SK-N-SH (cell line): ENCODE measurements around the gene TPD52L2. TPM values are rescaled to one million over a fixed set of nuclear protein-coding genes. Genes with fewer than 3 reads are reported as not detected.
A peak's percentile ranks its signal among the peaks of the same experiment; 100 is the strongest.

Experiments used
- CTCF ChIA-PET: fragments of 300-600, 350-600 bp; formaldehyde crosslinking; extraction: SDS; loops from one replicate; lab custom pipeline; 2021; lab: Yijun Ruan, JAX
- POLR2A ChIA-PET: fragments of 350-600 bp; sonication (Branson Sonifier 250); formaldehyde crosslinking; extraction: SDS; loops from one replicate; lab custom pipeline; 2020; ENCODE audit warnings: antibody characterized with exemption, inconsistent platforms; lab: Yijun Ruan, JAX
- DNase-seq: peaks from one replicate; pipeline ENCODE4 v3.0.0; 2012
- H2AFZ ChIP-seq: fragments of 200-600 bp; sonication (generic); 2 replicates; pipeline ENCODE4 v1.8.1; 2016; ENCODE audit warnings: antibody characterized with exemption, mild to moderate bottlenecking, low read depth
- H3F3A ChIP-seq: fragments of 200-600 bp; sonication (generic); replicated peaks from 2 replicates; pipeline ENCODE3; 2016; ENCODE audit warnings: antibody characterized with exemption, mild to moderate bottlenecking; ENCODE audit not compliant: insufficient read depth
- H3K27ac ChIP-seq, 2 experiments: fragments of 200-500 bp in 1 of 2; fragments of 200-600 bp in 1 of 2; sonication (Bioruptor generic) in 1 of 2; sonication (generic), shearing (Covaris generic) in 1 of 2; 2 replicates each; pipeline versions ENCODE4 v1.5.1 to v1.6.1; 2014 to 2016; ENCODE audit warnings: low read depth in 2 of 2, inconsistent platforms in 1 of 2, low read length in 1 of 2, mild to moderate bottlenecking in 1 of 2, mixed read lengths in 1 of 2
- H3K27me3 ChIP-seq: fragments of 200-600 bp; sonication (generic), shearing (Covaris generic); 2 replicates; pipeline ENCODE4 v1.6.1; 2016; ENCODE audit warnings: mixed run types; ENCODE audit not compliant: insufficient read depth
- H3K36me3 ChIP-seq, 2 experiments: fragments of 200-500 bp in 1 of 2; fragments of 200-600 bp in 1 of 2; sonication (Bioruptor generic) in 1 of 2; sonication (generic) in 1 of 2; replicated peaks in 1 of 2; 2 replicates each; pipeline versions ENCODE3 to v1.5.1; 2014 to 2016; ENCODE audit warnings: low read length in 1 of 2, mild to moderate bottlenecking in 1 of 2; ENCODE audit not compliant: insufficient read depth in 2 of 2, control insufficient read depth in 1 of 2
- H3K4me1 ChIP-seq, 2 experiments: fragments of 200-500 bp in 1 of 2; fragments of 200-600 bp in 1 of 2; sonication (Bioruptor generic) in 1 of 2; sonication (generic), shearing (Covaris generic) in 1 of 2; 2 replicates each; pipeline versions ENCODE4 v1.5.1 to v1.6.1; 2014 to 2016; ENCODE audit warnings: low read depth in 1 of 2, low read length in 1 of 2, mixed run types in 1 of 2; ENCODE audit not compliant: insufficient read depth in 2 of 2, control insufficient read depth in 1 of 2
- H3K4me2 ChIP-seq: fragments of 200-600 bp; sonication (generic), shearing (Covaris generic); 2 replicates; pipeline ENCODE4 v1.6.1; 2017; ENCODE audit warnings: mixed run types
- H3K4me3 ChIP-seq, 2 experiments: fragments of 200-500 bp in 1 of 2; fragments of 200-600 bp in 1 of 2; sonication (Bioruptor generic) in 1 of 2; sonication (generic), shearing (Covaris generic) in 1 of 2; 2 replicates each; pipeline versions ENCODE4 v1.5.1 to v1.8.1; 2014 to 2016; ENCODE audit warnings: low read depth in 2 of 2, inconsistent platforms in 1 of 2, low read length in 1 of 2, mild to moderate bottlenecking in 1 of 2, mixed read lengths in 1 of 2, moderate library complexity in 1 of 2
- H3K79me2 ChIP-seq: fragments of 200-600 bp; sonication (generic); 2 replicates; pipeline ENCODE4 v1.8.1; 2017; ENCODE audit warnings: mild to moderate bottlenecking; ENCODE audit not compliant: insufficient read depth
- H3K9ac ChIP-seq: fragments of 200-600 bp; sonication (generic); 2 replicates; pipeline ENCODE4 v1.6.1; 2017; ENCODE audit warnings: mixed run types
- H3K9me2 ChIP-seq: fragments of 200-600 bp; sonication (generic); 2 replicates; pipeline ENCODE4 v1.6.1; 2017; ENCODE audit warnings: mixed run types
- H3K9me3 ChIP-seq: fragments of 200-600 bp; sonication (generic); 2 replicates; pipeline ENCODE4 v1.6.1; 2017; ENCODE audit warnings: mixed run types, mild to moderate bottlenecking, moderate library complexity
- H4K20me1 ChIP-seq: fragments of 200-600 bp; sonication (generic); 2 replicates; pipeline ENCODE4 v1.6.1; 2017; ENCODE audit warnings: mild to moderate bottlenecking, mixed run types; ENCODE audit not compliant: insufficient read depth
- CHD2 ChIP-seq: fragments of 150-350 bp; IDR thresholded peaks from 2 replicates; pipeline ENCODE4 v1.6.1; 2018; ENCODE audit warnings: low read length; ENCODE audit not compliant: partially characterized antibody
- FOSL2 ChIP-seq: IDR thresholded peaks from 2 replicates; pipeline ENCODE4 v1.4.0; 2012; ENCODE audit warnings: low read depth, mild to moderate bottlenecking, moderate library complexity, borderline replicate concordance
- FOXJ3 ChIP-seq: sonication (generic); formaldehyde crosslinking; IDR thresholded peaks from 2 replicates; pipeline ENCODE4 v1.5.1; 2020; ENCODE audit warnings: mild to moderate bottlenecking, missing genetic modification reagents
- FOXM1 ChIP-seq: IDR thresholded peaks from 2 replicates; pipeline ENCODE4 v1.4.0; 2012; ENCODE audit warnings: low read depth, mild to moderate bottlenecking
- GABPA ChIP-seq: IDR thresholded peaks from 2 replicates; pipeline ENCODE4 v1.4.0; 2012; ENCODE audit warnings: low read depth, mild to moderate bottlenecking
- GATA2 ChIP-seq: sonication (generic); formaldehyde crosslinking; IDR thresholded peaks from 2 replicates; pipeline ENCODE4 v1.5.0; 2020; ENCODE audit warnings: mild to moderate bottlenecking, missing genetic modification reagents
- JUND ChIP-seq: IDR thresholded peaks from 2 replicates; pipeline ENCODE4 v1.4.0; 2012
- MXI1 ChIP-seq: IDR thresholded peaks from 2 replicates; pipeline ENCODE4 v1.6.1; 2012; ENCODE audit warnings: mild to moderate bottlenecking, low read depth, low read length, improper control_type of control experiment
- NFIC ChIP-seq: IDR thresholded peaks from 2 replicates; pipeline ENCODE4 v1.4.0; 2012; ENCODE audit warnings: borderline replicate concordance
- POLR2AphosphoS5 ChIP-seq: IDR thresholded peaks from 2 replicates; pipeline ENCODE4 v1.6.1; 2012; ENCODE audit warnings: low read depth, low read length
- RXRA ChIP-seq: IDR thresholded peaks from 2 replicates; pipeline ENCODE4 v1.4.0; 2012; ENCODE audit warnings: low read depth, mild to moderate bottlenecking, borderline replicate concordance
- SIN3A ChIP-seq: IDR thresholded peaks from 2 replicates; pipeline ENCODE4 v1.6.1; 2012; ENCODE audit warnings: low read depth, mild to moderate bottlenecking, low read length, moderate library complexity, borderline replicate concordance
- WGBS: methylation state at CpG from one replicate; pipeline ENCODE4 v1.1.6; 2017; ENCODE audit warnings: low lambda C conversion rate; 5-methylcytosine and 5-hydroxymethylcytosine counted together
- polyA plus RNA-seq, 3 experiments: library from polyadenylated mRNA; depleted of rRNA; stranded (reverse); fragments of >200 nt; gene quantifications; 2 replicates each; pipeline ENCODE4 v1.2.3, GENCODE V29; 2012
- TF ChIP-seq, protein P1 (sequence below): fragments of 150-350 bp; IDR thresholded peaks from 2 replicates; pipeline ENCODE4 v1.6.1; 2017; ENCODE audit warnings: antibody characterized with exemption, low read length, low read depth, borderline replicate concordance
- TF ChIP-seq, protein P2 (sequence below): fragments of 200-600 bp; sonication (generic); IDR thresholded peaks from 2 replicates; pipeline ENCODE4 v1.6.1; 2017; ENCODE audit warnings: antibody characterized with exemption, mild to moderate bottlenecking, moderate library complexity
- TF ChIP-seq, protein P3 (sequence below): IDR thresholded peaks from 2 replicates; pipeline ENCODE4 v1.4.0; 2012; ENCODE audit warnings: low read depth, borderline replicate concordance
- TF ChIP-seq, protein P4 (sequence below): IDR thresholded peaks from 2 replicates; pipeline ENCODE4; 2012
- TF ChIP-seq, protein P5 (sequence below): IDR thresholded peaks from 2 replicates; pipeline ENCODE4 v1.4.0; 2012; ENCODE audit warnings: low read depth
- TF ChIP-seq, protein P6 (sequence below): IDR thresholded peaks from 2 replicates; pipeline ENCODE4 v1.4.0; 2012; ENCODE audit warnings: low read depth, borderline replicate concordance

The TPD52L2 gene
- polyA plus RNA-seq, 1 of the 3 experiments (the other 2 are of a cell fraction), result 137 TPM

DNA sequence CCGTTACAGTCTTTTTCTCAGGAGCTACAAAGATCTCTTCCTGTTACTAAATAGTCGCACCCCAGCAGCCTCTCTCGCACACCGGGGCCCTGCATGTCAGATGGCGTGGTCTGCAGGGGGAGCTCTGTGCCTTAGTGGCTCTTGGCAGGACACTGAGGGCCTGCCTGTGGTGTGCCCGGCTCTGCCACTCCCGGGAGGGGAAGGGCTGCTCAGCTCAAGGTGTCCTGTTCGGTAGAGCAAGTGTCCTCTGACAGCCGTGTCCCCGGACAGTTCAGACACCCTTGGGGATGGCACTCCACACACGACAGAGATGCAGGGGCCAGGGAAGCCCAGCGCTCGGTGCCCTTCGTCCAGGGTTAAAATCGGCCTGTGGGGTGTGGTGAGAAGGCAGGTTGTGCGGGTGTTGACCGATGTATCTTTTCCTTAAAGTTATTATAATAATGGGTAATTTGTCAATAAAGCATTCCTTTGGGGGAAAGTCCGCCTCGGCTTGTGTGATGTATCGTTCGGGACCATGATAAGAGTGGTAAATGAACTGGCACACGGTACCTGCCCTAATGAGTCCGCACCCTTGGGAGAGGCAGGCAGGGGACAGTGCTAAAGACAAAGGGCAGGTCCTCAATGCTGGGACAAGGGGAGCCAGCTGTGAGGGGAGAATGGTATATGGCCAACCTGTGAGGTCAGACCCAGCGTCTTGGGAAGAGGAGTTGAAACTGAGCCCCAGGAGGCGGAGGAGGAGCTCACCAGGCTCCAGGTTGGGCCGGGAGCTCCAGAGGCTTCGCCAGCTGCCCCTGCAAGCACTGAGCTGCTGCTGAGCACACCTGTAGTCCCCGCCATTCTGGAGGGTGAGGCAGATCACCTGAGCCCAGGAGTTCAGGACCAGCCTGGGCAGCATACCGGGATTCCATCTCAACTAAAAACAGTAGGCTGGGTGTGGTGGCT lies 26.3 kb downstream of the TPD52L2 start (continued):
- TF ChIP-seq, protein P1, sequence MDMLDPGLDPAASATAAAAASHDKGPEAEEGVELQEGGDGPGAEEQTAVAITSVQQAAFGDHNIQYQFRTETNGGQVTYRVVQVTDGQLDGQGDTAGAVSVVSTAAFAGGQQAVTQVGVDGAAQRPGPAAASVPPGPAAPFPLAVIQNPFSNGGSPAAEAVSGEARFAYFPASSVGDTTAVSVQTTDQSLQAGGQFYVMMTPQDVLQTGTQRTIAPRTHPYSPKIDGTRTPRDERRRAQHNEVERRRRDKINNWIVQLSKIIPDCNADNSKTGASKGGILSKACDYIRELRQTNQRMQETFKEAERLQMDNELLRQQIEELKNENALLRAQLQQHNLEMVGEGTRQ, result no peak
- no peak for TF ChIP-seq GATA2 (CRISPR knock-in tag)

DNA sequence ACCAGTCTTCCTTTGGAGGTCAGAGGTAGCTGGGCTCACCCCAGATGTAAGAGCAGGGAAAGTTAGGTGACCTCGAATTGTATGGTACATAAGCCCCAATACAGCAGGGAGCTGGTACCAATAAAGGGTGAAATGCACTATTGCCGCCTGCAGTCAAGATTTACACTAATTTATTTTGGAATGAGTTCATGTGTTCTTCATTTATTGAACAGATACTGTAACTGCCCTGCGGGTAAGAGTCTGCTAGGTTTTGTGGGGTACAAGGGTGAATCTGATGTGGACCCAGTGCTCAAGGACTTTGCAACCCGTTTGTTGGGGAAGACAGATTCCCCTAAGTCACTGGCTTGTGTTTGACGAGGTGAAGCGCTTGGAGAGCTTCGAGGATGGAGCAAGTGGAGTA lies 27.3 kb downstream of the TPD52L2 start:
- DNase-seq, result no peak
- no peaks in the 10 kb centered on the region for H3K9me3 ChIP-seq
- H2AFZ ChIP-seq, result no peak overlapping the region
- ChIA-PET POLR2A (no interaction called here), CTCF (interaction anchor here (1.3 to 1.7 kb wide), 2 partner anchors 28 to 117 kb away, joined by 3 to 5 read pairs; no protein-coding TSS in a partner anchor)
- no peak overlapping the region for H3K9ac ChIP-seq
- H3K4me3 ChIP-seq, result no peak overlapping the region
- H3K9me2 ChIP-seq, result no peaks in the 10 kb centered on the region
- H3K27me3 ChIP-seq, result no peaks in the 10 kb centered on the region
- H4K20me1 ChIP-seq, result peaks cover 29% of the 10 kb centered on the region
- H3K4me1 ChIP-seq, result peaks cover 7 to 15% of the 10 kb centered on the region in 2 experiments; a peak in 3 of 4 replicates
- H3K79me2 ChIP-seq, result peaks cover 20% of the 10 kb centered on the region
- peaks cover 25% of the 10 kb centered on the region for H3F3A ChIP-seq
- WGBS, result 66% methylated on average over 7 of the region's 7 CpGs
- peaks cover 6 to 37% of the 10 kb centered on the region in 2 experiments for H3K36me3 ChIP-seq
- no peak overlapping the region for H3K4me2 ChIP-seq
- TF ChIP-seq FOXM1 (no peak), MXI1 (no peak), FOSL2 (no peak)
- no peak overlapping the region for H3K27ac ChIP-seq

DNA sequence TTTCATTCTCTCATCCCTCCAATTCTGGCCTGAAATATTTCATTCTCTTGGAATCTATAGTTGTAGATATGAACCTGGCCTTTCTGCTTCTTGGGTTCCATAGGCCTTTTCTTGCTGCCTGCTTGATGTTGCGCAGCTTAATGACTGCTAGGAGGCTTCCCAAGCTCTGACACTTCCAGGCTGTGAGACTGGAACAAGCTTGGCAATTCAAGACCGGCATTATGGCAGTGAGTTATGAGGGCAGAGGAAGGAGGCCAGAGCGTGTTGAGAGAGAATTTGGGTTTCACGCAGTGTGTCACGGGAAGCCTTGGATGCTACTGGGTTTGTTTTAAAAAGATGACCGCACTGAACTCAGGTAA lies 28.9 kb downstream of the TPD52L2 start:
- peak overlapping the region; percentile 82; the same call in 1 of the 2 replicates for H3K4me2 ChIP-seq
- H3K79me2 ChIP-seq, result peaks cover 36% of the 10 kb centered on the region
- WGBS, result 72% methylated on average over 6 of the region's 6 CpGs
- H3K9ac ChIP-seq, result no peak overlapping the region
- H3K27me3 ChIP-seq, result no peaks in the 10 kb centered on the region
- H3K4me3 ChIP-seq, result peak overlapping the region; percentile 54 to 71; a peak in 3 of 4 replicates
- peaks cover 6 to 26% of the 10 kb centered on the region in 2 experiments for H3K36me3 ChIP-seq
- no peaks in the 10 kb centered on the region for H3K9me2 ChIP-seq
- peaks cover 25% of the 10 kb centered on the region for H3F3A ChIP-seq
- no peak overlapping the region for H2AFZ ChIP-seq
- H3K9me3 ChIP-seq, result no peaks in the 10 kb centered on the region
- ChIA-PET POLR2A (interaction anchor here (0.7 to 1.4 kb wide), 2 partner anchors 9 to 29 kb away, joined by 3 to 6 read pairs; partner anchors contain the start of gene TPD52L2), CTCF (interaction anchor here (0.6 to 2.0 kb wide), 4 partner anchors 15 to 176 kb away, joined by 3 to 6 read pairs (median 3); no protein-coding TSS in a partner anchor)
- peaks cover 7 to 15% of the 10 kb centered on the region in 2 experiments; a peak in 3 of 4 replicates for H3K4me1 ChIP-seq
- no peak for DNase-seq
- peaks cover 44% of the 10 kb centered on the region for H4K20me1 ChIP-seq
- H3K27ac ChIP-seq, result peak overlapping the region in 1 of 2 experiments; percentile 19; a peak in 1 of 4 replicates
- TF ChIP-seq, protein P2, sequence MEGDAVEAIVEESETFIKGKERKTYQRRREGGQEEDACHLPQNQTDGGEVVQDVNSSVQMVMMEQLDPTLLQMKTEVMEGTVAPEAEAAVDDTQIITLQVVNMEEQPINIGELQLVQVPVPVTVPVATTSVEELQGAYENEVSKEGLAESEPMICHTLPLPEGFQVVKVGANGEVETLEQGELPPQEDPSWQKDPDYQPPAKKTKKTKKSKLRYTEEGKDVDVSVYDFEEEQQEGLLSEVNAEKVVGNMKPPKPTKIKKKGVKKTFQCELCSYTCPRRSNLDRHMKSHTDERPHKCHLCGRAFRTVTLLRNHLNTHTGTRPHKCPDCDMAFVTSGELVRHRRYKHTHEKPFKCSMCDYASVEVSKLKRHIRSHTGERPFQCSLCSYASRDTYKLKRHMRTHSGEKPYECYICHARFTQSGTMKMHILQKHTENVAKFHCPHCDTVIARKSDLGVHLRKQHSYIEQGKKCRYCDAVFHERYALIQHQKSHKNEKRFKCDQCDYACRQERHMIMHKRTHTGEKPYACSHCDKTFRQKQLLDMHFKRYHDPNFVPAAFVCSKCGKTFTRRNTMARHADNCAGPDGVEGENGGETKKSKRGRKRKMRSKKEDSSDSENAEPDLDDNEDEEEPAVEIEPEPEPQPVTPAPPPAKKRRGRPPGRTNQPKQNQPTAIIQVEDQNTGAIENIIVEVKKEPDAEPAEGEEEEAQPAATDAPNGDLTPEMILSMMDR, result no peak
- TF ChIP-seq, protein P3, sequence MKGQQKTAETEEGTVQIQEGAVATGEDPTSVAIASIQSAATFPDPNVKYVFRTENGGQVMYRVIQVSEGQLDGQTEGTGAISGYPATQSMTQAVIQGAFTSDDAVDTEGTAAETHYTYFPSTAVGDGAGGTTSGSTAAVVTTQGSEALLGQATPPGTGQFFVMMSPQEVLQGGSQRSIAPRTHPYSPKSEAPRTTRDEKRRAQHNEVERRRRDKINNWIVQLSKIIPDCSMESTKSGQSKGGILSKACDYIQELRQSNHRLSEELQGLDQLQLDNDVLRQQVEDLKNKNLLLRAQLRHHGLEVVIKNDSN, result no peak
- no peak for TF ChIP-seq CHD2
- TF ChIP-seq, protein P4, sequence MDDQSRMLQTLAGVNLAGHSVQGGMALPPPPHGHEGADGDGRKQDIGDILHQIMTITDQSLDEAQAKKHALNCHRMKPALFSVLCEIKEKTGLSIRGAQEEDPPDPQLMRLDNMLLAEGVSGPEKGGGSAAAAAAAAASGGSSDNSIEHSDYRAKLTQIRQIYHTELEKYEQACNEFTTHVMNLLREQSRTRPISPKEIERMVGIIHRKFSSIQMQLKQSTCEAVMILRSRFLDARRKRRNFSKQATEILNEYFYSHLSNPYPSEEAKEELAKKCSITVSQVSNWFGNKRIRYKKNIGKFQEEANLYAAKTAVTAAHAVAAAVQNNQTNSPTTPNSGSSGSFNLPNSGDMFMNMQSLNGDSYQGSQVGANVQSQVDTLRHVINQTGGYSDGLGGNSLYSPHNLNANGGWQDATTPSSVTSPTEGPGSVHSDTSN, result no peak
- no peak for TF ChIP-seq NFIC
- no peak for TF ChIP-seq POLR2AphosphoS5
- TF ChIP-seq, protein P5, sequence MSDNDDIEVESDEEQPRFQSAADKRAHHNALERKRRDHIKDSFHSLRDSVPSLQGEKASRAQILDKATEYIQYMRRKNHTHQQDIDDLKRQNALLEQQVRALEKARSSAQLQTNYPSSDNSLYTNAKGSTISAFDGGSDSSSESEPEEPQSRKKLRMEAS, result no peak
- TF ChIP-seq FOXJ3 (CRISPR knock-in tag), result no peak
- TF ChIP-seq, protein P6, sequence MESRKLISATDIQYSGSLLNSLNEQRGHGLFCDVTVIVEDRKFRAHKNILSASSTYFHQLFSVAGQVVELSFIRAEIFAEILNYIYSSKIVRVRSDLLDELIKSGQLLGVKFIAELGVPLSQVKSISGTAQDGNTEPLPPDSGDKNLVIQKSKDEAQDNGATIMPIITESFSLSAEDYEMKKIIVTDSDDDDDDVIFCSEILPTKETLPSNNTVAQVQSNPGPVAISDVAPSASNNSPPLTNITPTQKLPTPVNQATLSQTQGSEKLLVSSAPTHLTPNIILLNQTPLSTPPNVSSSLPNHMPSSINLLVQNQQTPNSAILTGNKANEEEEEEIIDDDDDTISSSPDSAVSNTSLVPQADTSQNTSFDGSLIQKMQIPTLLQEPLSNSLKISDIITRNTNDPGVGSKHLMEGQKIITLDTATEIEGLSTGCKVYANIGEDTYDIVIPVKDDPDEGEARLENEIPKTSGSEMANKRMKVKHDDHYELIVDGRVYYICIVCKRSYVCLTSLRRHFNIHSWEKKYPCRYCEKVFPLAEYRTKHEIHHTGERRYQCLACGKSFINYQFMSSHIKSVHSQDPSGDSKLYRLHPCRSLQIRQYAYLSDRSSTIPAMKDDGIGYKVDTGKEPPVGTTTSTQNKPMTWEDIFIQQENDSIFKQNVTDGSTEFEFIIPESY, result no peak
- TF ChIP-seq SIN3A, result no peak
- no peak for TF ChIP-seq GABPA
- TF ChIP-seq JUND, result no peak
- TF ChIP-seq RXRA, result no peak
